ENCODE data around the gene TRIM40. TPM values are rescaled to one million over a fixed set of nuclear protein-coding genes. Genes with fewer than 3 reads are reported as not detected.
A peak's percentile ranks its signal among the peaks of the same experiment; 100 is the strongest.

Gene TRIM40
- total and polyA plus RNA-seq, 2 of the 13 experiments (the other 11 are each of a cell fraction or from before 2014, with no cell fraction given) = 0.58 TPM; not detected in 1

- peak; percentile 88 for TF ChIP-seq ZNF619 (CRISPR knock-in tag; IDR thresholded peaks at IDR 0.05)
- no peak for TF ChIP-seq FOSL1 (CRISPR knock-in tag; IDR thresholded peaks at IDR 0.05; ENCODE audit: borderline replicate concordance)
- no peak for TF ChIP-seq ZNF646 (CRISPR knock-in tag; IDR thresholded peaks at IDR 0.05)
- no peak for TF ChIP-seq NFIB (CRISPR knock-in tag; IDR thresholded peaks at IDR 0.05; ENCODE audit: borderline replicate concordance)
- TF ChIP-seq ATF2 (CRISPR knock-in tag; IDR thresholded peaks at IDR 0.05) = no peak
- peak; percentile 45; the same call in 1 of the 2 replicates for TF ChIP-seq HOXD1 (CRISPR knock-in tag; IDR thresholded peaks at IDR 0.05)
- peak; percentile 85 for TF ChIP-seq ZMAT3 (CRISPR knock-in tag; conservative IDR thresholded peaks at IDR 0.05)
- TF ChIP-seq ZNF782 (CRISPR knock-in tag; IDR thresholded peaks at IDR 0.05; ENCODE audit: borderline replicate concordance) = no peak
- no peak for TF ChIP-seq ZNF513 (CRISPR knock-in tag; conservative IDR thresholded peaks at IDR 0.05)
- peak; percentile 85 for TF ChIP-seq HDAC1 (CRISPR knock-in tag; IDR thresholded peaks at IDR 0.05)
- no peak for TF ChIP-seq ZNF382 (CRISPR knock-in tag; IDR thresholded peaks at IDR 0.05; ENCODE audit: borderline replicate concordance)
- TF ChIP-seq ZNF337 (CRISPR knock-in tag; IDR thresholded peaks at IDR 0.05; ENCODE audit: borderline replicate concordance, low read depth) = 0 out of 2 replicates have a peak, but pooled peaks have one; percentile 61
- TF ChIP-seq ZNF503 (CRISPR knock-in tag; IDR thresholded peaks at IDR 0.05) = peak; percentile 94
- 0 out of 2 replicates have a peak, but pooled peaks have one; percentile 33 for TF ChIP-seq RAD21 (CRISPR knock-in tag; IDR thresholded peaks at IDR 0.05)
- no peak for TF ChIP-seq SIN3B (IDR thresholded peaks at IDR 0.05; ENCODE audit: low read length)
- no peak for TF ChIP-seq KAT2B (IDR thresholded peaks at IDR 0.05; ENCODE audit: borderline replicate concordance, low read depth, low read length)
- no peak for TF ChIP-seq CBX2 (IDR thresholded peaks at IDR 0.05; ENCODE audit: low read depth, low read length)
- TF ChIP-seq CBX2 (CRISPR knock-in tag; IDR thresholded peaks at IDR 0.05; ENCODE audit: low read depth) = peak; percentile 88; the same call in 1 of the 2 replicates
Observed at GRCh38 chr6:30100585-30101443, 35.1 kb upstream of the TRIM40 start (continued).

All from HepG2 (cell line).